ENCODE results near the gene LRIG1.

The LRIG1 gene

DNA sequence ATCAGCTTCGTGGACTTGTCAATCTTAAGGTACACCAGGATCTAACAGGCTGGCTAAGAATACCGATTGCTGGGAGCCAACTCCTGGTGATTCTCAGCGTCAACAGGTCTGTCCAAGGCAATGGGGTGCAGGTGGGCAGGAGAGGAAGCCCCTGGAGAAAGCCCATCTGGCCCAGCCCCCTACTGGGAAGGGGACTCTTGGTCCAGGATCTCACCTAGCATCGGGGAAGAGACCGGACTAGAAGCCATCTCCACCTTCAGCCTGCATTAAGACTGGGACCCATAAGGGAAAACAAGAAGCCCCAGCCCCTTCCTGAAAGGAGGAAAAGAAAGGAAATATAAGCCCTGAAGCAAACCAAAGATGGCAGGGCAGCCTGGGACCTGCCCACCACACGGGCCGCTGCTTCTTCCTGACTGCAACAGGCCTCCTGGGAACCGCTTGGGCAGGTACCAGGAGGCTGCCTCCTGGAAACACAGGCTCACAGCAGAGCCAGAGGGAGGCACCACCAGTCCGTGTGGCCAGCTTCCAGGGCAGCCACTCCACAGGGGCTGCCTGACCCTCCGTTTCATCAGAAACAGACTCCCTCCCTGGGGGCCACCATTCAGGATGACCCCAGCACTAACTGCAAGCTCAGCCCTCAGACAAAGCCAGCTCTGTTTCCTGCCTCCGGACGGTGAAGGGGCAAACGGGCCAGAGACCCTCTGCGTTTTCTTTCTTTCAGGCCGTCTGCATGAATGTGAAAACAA, 100.2 kb downstream of the LRIG1 start:
- DNase-seq = no peak

DNA sequence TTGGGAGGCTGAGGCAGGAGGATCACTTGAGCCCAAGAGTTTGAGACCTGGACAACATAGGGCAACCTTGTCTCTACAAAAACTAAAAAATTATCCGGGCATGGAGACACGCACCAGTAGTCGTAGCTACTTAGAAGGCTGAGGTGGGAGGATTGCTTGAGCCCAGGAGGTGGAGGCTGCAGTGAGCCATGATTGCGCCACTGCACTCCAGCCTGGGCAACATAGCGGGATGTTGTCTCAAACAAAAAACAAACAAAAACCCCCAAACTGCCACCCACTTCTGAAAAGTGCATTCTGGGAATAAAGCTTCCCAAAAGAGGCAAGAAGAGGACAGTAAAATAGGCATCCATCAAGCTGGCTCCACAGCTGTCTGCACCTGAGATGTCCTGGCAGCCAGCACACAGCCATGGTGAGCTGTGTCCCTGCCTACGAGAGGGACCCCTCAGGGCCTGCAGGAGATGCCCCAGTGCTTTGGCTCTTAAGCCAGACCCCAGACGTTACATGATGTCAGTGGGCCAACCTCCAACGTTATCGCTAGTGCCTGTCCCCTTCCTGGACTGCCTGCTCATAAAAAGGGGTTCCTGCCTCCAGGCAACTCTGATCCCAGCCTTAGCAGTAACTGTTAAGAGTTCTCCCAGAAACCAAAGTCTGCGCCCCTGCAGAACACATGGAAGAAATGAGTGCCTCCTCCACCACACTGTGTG, 101.1 kb downstream of the LRIG1 start:
- no peak for DNase-seq

GRCh38 chr3:66398228-66399025, 102.4 kb downstream of the LRIG1 start:
- no peak for DNase-seq

DNA sequence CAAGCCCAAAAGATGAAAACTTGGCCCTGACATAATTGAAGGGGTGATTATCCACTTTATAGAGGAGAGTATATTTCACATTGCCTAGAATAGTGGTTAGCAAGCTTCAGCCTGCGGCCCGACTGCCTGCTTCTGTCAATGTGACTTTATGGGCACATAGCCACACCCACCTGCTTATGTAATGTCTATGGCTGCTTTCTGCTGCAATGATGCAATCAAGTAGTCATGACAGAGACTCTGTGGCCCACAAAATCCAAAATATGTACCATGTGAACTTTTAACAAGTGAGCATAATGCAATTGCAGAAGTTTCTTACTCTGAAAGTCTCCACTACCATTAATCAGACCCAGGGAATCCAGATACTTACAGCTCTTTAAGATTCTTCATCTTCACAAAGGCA, 103.1 kb downstream of the LRIG1 start:
- no peak for DNase-seq

- DNase-seq = no peak
Measured at GRCh38 chr3:66396888-66397287, 103.9 kb downstream of the LRIG1 start.

GRCh38 chr3:66396161-66396760, 104.6 kb downstream of the LRIG1 start:
- DNase-seq = no peak

- DNase-seq = no peak
Measured at GRCh38 chr3:66395635-66396034, 105.2 kb downstream of the LRIG1 start.

GRCh38 chr3:66394753-66395249, 106.0 kb downstream of the LRIG1 start:
- DNase-seq = no peak

DNA sequence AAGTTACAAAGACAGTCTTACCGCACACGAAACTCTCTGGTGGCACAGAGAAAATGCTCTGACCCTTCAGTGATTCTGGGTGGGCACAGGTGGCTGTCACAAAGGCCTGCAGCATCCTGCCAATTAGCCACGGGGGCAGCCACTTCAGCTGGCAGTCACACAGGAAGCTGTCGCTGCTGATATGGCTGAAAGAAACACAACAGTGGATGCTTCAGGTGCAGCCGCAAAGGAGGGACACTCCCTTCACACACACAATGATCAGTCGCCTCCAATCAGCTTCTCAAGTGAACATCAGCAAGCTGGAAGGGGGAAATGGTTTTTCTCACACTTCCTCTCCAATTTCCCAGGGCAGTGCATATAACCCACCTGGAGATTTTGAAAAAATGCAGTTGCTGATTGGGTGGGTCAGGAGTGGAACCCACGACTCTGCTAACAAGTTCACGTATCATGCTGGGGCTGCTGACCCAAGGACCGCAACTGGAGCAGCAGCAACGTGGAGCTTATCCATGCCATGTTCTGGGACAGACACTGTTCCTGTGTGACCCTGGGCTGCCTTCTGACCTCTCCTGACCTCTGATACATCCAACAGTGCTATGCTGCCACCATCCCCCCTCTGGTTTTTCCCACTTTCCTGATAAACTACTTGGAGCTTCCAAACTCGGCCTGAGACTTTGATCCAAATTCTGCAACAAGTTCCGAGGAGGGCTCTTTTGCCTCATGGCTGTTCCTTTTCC, 106.6 kb downstream of the LRIG1 start:
- peak; percentile 18 for DNase-seq

DNA sequence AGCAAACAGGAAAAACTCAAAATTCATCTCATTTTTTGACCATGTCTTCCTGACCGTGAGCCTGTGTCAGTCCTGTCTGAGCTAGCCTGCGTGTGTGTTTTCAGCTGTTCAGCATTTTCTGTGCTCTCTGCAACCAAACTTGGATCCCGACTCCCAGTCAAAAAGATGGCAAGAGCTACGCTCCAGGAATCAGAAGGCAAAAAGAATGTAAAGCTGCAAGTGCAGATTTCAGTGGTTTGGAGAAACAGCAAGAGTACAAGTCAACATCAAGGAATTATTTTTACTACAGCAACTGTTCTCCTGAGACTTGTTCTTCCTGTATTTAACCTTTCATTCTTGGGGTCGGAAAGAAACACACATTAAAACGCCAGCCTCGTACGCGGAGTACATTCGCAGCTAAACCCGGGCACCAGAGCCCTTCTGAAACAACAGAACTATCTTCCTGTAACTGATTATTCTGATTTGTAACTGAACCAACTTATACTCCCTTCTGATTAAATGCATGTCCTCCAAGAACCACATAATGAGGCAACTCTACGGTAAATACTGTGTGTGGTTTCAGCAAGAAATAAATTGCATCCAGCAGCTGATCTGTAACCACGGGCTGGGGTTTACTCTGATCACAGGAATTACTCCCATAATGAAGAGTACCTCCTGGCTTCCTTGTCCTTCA, 107.4 kb downstream of the LRIG1 start:
- no peak for DNase-seq

GRCh38 chr3:66392966-66393332, 107.9 kb downstream of the LRIG1 start:
- DNase-seq = no peak

DNA sequence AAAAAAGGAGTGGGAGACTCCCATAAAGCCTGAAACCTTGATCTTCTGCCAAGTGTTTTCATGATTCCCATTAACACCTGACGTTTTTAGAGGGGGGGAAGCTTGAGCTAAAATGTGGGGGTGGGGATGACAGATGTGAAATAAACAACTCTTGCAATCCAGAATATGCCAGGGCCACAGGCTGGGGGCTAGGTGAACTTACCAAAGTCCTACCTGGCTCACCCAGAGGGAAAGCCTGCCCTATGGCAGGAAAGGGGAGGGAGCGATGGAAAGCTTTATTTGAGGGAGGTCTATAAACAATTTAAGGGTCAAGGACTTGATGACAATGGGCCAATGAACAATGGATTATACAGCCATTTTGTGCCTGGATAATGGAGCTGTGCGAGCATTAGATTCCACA, 108.3 kb downstream of the LRIG1 start:
- DNase-seq = no peak

GRCh38 chr3:66390013-66390412, 110.8 kb downstream of the LRIG1 start:
- no peak for DNase-seq

DNA sequence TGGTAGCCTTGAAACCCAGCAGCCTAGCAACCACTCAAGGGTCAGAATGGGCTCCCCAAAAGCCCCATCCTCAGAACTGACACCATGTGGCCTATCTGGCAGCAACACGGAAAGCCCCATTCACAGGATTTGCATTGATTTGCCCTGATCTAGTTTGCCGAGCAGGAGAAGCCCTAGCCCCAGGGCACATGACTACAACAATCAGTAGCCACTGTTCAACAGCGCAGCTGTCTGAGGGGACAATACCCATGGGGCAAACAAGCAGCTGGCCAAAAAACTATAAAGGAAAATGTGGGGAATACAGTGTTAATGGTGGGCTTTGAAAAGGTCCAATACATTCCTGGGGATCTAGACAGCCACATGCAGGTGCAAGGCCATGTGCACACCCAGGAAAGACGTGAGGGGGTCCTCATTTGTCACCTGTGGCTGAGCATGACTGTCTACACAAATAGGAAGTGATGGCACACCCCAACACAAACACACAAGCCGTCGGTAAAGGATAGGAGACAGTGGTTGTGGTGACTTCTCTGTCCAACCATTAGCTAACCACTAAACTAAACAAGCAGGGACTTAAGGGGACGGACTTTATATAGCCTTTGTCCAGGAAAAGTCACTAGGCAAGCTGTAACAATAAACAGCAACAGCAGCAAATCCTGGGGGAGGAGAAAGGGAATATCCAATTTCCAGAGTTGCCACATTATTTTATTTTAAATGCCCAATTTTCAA, 113.7 kb downstream of the LRIG1 start:
- DNase-seq = no peak

- no peak for DNase-seq
Measured at GRCh38 chr3:66386011-66386924, 114.6 kb downstream of the LRIG1 start.

DNA sequence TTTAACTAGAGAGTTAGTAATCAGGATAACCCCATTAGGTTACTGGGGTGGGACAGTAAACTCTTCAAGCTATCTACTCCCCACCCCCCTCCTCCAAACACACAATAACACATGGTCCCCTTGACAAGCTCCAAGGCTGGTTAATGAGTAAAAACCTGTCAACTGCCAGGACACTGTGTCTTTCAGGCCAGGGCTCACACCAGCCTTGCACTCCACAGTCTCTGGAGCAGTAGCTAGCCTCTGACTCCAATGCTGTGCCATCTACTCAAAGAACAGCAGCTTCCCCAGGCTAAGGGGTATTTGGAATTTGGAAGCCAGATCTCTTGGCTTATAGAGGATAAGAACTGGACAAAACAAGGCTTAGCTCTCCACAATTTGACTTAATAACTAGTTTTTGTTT, 115.8 kb downstream of the LRIG1 start:
- DNase-seq = no peak

GRCh38 chr3:66383998-66384745, 116.7 kb downstream of the LRIG1 start:
- DNase-seq = no peak

GRCh38 chr3:66383023-66383422, 117.8 kb downstream of the LRIG1 start:
- DNase-seq = no peak

DNA sequence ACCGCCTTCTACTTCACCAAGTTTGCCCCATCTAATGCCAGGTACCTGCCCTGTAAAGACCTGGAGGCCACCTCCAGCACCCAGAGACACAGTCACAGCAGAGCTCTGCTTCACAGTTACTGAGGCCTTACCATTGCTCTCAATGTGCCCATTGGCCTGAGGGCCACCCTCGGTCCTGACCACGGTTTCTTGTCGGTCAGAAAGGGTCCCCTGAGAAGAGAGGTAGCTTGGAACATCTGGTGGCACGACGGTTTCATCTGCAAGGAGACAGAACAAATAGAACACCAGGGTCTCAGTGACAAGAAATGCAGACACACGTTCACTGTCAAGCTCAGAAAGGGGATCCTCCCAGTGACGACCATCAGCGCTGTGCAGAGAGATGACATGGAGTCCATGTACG, 118.7 kb downstream of the LRIG1 start:
- no peak for DNase-seq

Measured in stimulated activated CD4-positive, alpha-beta T cell treated with anti-CD3 and anti-CD28 coated beads, Interleukin-4, amount 100 ng/mL, for 1 hour (primary cell).